B cell (primary cell): ENCODE results near the gene PRM1.

Experiments
- CTCF ChIP-seq: fragments of 200-600 bp; IDR thresholded peaks from one replicate; pipeline ENCODE4 v1.8.0; 2022; ENCODE audit warnings: antibody characterized with exemption, mild to moderate bottlenecking
- EZH2 ChIP-seq: IDR thresholded peaks from 2 replicates; pipeline ENCODE4 v1.6.1; 2012; ENCODE audit warnings: borderline replicate concordance, low read depth, mild to moderate bottlenecking, moderate library complexity, low read length; ENCODE audit not compliant: insufficient read depth, poor library complexity, severe bottlenecking

- no peak for TF ChIP-seq CTCF
- TF ChIP-seq EZH2 = no peak
Measured at GRCh38 chr16:11330526-11331237, 49.6 kb upstream of the PRM1 start.
